GM19238 (cell line): ENCODE data around the gene THSD4.

Source experiments
- DNase-seq: peaks from one replicate; pipeline ENCODE4 v3.0.0; 2011; ENCODE audit warnings: low spot score; ENCODE audit not compliant: insufficient read length

THSD4 gene

GRCh38 chr15:71820127-71820526 lies 704.9 kb downstream of the THSD4 start:
- DNase-seq: no peak

- no peak for DNase-seq
Measured at GRCh38 chr15:71821547-71822129, 706.4 kb downstream of the THSD4 start.

GRCh38 chr15:71822890-71823630 lies 707.8 kb downstream of the THSD4 start:
- no peak for DNase-seq

GRCh38 chr15:71823801-71824200 lies 708.5 kb downstream of the THSD4 start:
- DNase-seq: no peak

- no peak for DNase-seq
Measured at GRCh38 chr15:71825021-71825730, 709.9 kb downstream of the THSD4 start.

- no peak for DNase-seq
Measured at GRCh38 chr15:71826196-71826595, 710.9 kb downstream of the THSD4 start.

GRCh38 chr15:71830981-71831380 lies 715.7 kb downstream of the THSD4 start:
- no peak for DNase-seq
